NCI-H1694 (cell line): Measurements from ENCODE around the gene ASMTL.

Experiments
- DNase-seq: peaks from one replicate; lab custom pipeline; 2025; lab: John Stamatoyannopoulos, UW

The ASMTL gene

GRCh38 chrX:1403228-1403627 is 49.5 kb downstream of the ASMTL start:
- no peak for DNase-seq

DNA sequence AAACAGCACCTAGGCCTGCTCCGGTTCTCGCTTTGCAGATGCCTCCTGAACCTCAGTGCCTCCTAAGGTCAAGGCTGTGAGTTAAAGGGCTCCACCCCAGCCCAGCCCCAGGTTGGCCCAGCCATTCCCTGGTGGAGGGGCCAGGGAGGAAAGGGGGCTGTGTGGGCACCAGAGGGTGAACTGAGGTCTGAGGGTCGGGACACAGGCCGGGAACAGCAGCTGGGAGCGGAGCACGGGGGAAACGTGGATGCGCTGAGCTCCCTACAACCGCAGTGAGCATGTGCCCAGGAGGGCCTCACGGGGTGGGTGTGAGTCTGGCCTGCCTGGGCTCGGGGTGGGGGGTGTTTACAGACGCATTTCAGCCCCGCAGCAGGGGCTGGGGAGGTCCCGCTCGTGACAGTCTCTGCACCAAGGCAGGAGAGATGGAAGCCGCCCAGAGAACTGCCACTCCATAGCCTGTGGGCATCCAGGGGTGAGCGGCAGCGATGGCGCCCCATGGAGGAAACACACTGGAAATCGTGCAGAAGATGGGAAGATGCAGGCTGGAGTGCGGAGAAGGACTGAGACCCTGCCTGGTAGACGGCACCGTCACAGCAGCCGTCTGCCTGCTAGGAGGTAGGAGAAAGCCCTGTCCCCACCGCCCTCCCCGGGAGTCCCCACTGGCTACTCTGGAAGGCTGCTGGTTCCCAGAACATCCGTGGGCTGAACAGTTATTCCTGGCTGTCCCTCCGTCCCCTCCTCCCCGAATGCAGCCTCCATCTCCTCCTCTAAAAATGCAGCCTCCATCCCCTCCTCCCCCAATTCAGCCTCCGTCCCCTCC is 50.9 kb downstream of the ASMTL start:
- DNase-seq = no peak

DNA sequence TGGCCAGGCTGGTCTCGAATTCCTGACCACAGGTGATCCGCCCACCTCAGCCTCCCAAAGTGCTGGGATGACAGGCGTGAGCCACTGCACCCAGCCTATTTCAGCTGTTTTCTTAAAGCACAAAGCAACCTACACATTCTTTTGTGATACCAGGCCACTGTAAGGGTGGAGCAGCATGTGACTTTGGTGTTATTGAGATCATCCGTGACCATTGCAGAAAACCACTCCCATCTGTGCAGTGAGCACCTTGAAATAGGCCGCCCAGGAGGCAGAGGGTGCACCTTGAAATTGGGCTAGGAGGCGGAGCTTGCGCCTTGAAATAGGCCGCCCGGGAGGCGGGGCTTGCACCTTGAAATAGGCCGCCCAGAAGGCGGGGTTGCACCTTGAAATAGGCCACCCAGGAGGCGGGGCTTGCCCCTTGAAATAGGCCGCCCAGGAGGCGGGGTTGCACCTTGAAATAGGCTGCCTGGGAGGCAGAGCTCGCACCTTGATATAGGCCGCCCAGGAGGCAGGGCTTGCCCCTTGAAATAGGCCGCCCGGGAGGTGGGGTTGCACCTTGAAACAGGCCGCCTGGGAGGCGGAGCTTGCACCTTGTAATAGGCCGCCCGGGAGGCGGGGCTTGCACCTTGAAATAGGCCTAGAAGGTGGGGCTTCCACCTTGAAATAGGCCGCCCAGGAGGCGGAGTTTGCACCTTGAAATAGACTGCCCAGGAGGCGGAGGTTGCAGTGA is 51.8 kb downstream of the ASMTL start:
- no peak for DNase-seq

- DNase-seq = no peak
Measured at GRCh38 chrX:1400049-1400448, 52.7 kb downstream of the ASMTL start.

DNA sequence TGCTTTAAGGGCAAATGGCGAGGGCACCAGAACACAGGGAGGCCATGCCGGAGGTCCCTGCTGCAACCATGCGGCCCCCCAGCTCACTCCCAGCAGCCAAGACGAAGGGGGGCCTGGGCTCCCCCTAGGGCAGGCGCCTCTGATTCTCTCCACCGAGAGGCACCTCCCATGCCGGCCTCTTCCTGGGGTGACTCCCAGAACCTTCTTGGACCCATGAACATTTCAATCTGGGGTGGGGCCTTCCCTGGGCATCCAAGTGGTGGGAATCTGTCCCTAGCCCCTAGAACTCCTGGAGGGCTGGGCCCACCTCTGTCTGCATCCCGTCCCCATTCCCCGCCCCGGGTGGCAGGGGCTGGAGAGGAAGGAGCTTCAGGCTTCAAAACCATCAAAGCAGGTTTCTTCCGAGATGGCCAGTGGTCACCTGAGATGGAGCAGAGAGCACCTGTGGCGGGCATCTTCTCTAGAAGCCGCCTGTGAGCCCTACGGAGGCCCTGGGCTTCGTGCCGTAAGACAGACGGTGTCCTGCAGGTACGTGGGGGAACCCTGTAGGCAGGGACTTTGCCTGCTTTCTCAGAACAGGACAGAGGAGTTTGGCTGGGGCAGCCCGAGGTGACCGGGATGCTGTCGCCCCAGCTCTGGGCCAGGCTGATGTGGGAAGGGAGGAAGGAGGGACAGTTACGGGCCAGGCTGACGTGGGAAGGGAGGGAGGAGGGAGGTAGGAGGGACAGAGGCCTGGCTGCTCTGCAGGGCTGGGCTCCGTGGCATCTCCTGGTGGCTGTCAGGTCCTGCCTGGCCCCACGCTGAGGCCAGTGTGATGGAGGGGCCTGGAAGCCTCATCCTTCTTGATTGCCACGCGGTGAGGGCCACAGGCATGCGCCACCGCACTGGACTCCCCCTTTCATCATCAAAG is 54.0 kb downstream of the ASMTL start:
- no peak for DNase-seq

- DNase-seq = no peak
Measured at GRCh38 chrX:1397441-1398270, 55.1 kb downstream of the ASMTL start.

DNA sequence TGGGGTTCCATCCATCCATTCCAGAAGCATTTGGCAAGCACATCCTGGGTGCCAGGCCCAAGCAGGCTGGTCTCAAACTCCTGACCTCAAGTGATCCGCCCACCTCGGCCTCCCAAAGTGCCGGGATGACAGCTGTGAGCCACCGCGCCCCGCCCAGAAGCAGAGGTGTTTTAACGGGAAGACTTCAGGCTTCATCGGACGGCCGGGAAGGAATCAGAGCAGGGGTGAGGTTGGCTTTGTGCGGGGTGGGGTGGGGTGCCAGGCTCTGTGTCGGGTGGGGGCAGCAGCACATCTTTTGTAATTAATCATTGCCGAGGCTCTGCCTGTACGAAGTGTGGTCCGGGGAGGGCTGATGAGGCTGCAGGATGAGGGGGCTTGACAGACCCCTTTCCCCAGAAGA is 55.7 kb downstream of the ASMTL start:
- no peak for DNase-seq

DNA sequence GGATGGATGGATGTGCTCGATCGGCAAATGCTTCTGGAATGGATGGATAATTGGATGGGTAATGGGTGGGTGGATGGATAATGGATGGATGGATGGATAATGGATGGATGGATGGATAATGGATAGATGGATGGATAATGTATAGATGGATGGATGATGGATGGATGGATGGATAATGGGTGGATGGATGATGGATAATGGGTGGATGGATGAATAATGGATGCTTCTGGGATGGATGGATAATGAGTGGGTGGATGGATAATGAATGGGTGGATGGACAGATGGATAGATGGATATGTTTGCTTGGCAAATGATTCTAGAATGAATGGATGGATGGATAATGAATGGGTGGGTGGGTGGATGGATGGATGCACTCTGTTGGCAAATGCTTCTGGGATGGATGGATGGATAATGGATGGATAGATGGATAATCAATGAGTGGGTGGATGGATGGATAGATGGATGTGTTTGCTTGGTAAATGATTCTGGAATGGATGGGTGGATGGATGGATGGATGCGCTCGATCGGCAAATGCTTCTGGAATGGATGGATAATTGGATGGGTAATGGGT is 57.0 kb downstream of the ASMTL start:
- DNase-seq = no peak

DNA sequence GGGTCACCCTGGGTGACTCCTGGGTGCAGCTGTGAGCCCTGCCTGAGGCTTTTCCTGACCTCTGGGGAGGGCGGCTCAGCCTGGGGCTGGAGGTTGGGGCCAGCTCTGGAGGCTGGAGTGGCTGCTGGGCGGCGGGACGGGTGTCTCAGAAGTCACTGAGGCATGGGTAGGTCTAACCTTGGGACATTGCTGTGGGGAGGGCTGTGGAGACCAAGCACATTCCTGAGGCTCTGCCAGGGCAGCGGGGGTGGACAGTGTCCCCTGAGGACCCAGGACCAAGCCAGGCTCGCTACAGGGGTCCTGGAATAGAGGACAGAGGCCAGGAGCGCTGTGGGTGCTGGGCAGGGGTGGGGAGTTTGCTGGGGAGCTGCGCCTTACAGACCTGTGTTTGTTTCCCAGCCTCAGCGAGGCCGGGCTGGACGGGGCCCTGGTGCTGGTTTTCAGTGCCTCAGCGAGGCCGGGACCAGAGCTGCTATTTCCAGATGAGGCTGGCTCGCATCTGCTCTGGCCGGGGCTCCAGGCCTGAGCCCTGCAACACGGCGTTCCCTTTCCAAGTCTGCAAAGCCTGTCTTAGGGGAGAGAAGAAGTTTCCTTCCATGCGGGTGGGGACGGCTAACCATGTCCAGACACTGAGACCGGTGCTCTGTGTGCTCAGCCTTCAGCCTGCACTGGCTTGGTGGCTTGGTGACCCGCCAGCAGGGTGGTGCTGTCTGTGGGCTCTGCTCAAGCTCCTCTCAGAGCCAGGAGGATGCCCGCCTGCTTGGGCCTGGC is 57.8 kb downstream of the ASMTL start:
- DNase-seq = no peak

- no peak for DNase-seq
Measured at GRCh38 chrX:1393871-1394615, 58.7 kb downstream of the ASMTL start.

DNA sequence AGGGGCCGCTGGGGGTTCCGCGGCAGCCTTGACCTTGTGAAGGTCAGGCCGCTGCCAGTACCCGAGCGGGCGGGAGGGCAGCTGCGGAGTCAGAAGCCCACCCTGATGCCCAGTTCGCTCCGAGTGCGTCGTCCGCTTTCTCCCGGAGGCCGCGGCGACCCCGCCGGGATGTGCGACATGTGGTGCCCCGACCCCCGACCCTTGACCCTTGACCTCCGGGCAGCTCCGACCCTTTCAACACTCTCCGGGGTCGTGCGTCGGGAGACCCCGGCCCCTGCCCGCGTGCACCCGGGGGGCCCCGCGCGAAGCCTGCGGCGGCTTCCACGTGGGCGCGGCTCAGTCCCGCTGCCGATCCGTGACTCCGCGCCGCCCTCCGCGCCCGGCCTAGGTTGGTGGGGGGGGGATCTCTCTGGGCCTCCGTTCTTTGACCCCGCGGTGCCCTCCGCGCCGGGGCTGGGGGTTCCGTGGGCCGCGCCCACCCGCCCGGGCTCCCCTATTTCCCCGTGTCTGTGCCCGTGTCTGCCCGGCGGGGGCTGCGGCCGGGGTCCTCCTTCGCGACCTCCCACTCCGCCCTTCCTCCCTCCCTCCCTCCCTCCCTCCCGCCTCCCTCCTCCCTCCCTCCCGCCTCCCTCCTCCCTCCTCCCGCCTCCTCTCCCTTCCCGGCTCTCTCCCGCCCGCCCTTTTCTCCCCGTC is 60.2 kb downstream of the ASMTL start:
- DNase-seq = no peak

DNA sequence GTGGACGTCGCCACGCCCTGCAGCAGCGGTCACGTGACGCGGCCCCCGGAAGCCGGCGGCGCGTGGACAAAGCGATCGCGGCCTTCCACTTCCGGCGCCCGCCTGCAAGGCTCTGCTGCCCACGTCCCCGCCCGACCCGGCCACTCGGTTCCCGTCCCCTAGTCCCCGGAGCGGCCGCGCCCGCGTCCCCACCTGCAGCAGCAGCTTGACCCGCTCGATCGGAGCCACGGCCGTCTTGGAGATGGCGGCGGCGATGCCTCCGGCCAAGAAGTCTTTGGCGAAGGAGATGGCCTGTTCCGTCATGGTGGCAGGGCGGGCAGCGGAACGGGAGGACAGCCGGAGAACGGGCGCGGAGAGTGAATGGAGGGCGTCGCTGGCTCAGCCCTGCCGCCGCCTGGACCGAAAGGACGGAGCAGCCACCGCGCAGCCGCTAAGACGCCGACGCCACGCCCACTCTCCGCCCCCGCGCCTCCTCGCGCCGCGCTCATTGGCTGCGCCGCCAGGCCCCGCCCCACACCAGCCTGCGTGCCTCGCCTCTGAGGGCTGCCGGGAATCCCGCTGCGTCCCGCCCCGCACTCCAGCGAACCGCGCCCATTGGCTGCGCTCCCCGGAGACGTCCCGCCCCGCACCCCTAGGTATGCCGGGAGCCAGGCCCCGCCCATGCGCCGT is 60.9 kb downstream of the ASMTL start, which contains the start of gene SLC25A6:
Gene SLC25A6 (minus strand): TSS at position 407 of the 669 bp plus-strand sequence. CDS start 104 bp downstream, at position 303.
- no peak for DNase-seq

DNA sequence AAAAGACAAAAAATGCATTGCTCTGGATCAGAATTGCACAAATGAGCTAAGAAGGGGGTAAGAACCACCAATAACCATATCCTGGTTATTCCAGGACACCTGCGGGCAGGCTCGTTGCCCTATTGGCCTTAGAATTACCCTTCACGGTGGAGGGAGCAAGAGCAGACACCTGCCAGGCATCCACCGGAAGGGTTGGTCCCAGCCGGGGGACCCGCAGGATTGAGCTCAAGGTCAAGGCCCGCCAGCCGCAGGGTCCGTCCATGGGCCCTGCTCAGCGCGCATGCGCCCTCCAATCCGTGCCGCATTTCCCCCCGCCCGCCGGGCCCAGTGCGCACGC is 61.4 kb downstream of the ASMTL start:
- no peak for DNase-seq

DNA sequence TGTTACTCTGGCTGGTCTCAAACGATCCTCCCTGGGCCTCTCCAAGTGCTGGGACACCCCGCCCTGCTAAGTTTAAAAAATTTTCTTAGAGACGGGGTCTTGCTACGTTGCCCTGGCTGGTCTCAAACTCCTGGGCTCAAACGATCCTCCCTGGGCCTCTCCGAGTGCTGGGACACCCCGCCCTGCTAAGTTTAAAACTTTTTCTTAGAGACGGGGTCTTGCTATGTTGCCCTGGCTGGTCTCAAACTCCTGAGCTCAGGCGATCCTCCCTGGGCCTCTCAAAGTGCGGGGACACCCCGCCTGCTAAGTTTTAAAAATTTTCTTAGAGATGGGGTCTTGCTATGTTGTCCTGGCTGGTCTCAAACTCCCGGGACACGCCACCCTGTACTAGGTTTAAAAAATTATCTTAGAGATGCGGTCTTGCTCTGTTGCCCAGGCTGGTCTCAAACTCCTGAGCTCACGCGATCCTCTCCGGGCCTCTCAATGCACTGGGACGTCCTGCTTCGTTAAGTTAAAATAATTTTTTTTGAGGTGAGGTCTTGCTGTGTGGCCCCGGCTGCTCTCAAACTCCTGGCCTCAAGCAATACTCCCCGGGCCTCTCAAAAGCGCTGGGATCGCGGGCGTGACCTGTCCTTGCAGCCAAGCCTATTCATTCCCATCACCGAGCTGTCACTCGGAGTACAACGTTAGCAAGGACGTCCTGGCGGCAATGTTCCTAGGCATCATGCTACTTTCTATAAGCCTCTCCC is 61.9 kb downstream of the ASMTL start:
- no peak for DNase-seq

DNA sequence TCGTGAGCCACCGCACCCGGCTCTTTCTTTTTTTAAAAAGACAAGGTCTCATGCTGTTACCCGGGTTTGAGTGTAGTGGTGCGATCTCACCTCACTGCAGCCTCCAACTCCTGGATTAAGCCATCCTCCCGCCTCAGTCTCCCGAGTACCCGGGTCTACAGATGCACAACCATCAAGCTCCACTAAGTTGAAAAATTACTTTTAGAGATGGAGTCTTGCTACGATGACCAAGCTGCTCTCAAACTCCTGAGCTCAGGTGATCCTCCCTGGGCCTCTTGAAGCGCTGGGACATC is 62.8 kb downstream of the ASMTL start:
- no peak for DNase-seq

- no peak for DNase-seq
Measured at GRCh38 chrX:1389181-1389992, 63.3 kb downstream of the ASMTL start.

DNA sequence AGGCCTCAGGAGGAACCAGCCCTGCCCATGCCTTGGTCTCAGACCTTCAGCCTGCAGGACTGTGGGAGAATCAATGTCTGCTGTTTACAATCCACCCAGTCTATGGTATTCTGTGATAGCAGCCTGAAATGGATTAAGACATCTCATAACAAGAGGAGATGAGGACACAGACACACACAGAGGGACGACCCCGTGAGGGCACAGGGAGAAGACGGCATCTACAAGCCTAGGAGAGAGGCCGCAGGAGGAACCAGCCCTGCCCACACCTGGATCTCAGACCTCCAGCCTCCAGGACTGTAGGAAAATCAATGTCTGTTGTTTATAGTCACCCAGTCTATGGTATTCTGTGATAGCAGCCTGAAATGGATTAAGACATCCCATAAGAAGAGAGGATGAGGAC is 64.1 kb downstream of the ASMTL start:
- no peak for DNase-seq
